Endothelial cell of umbilical vein (primary cell): ENCODE data around the gene UMPS. TPM values are rescaled to one million over a fixed set of nuclear protein-coding genes. Genes with fewer than 3 reads are reported as not detected.

Experiments
- BruUV-seq: library from RNA; stranded (reverse); fragments of 400-500 nt; replicated peaks from 2 replicates; lab custom pipeline; 2021; lab: Mats Ljungman, UMichigan
- CTCF ChIA-PET: fragments of 300-600, 350-600 bp; sonication (Branson Sonifier 250); formaldehyde crosslinking; loops from one replicate; lab custom pipeline; 2021; ENCODE audit warnings: antibody characterized with exemption, inconsistent platforms; lab: Charles Lee
- POLR2A ChIA-PET: fragments of 300-600, 350-600 bp; sonication (Branson Sonifier 250); formaldehyde crosslinking; loops from one replicate; lab custom pipeline; 2021; ENCODE audit warnings: antibody characterized with exemption, inconsistent platforms; lab: Charles Lee
- DNase-seq: peaks from one replicate; pipeline ENCODE4 v3.0.0-alpha.2; 2011; ENCODE audit warnings: low read depth, low spot score
- FAIRE-seq: peaks from 2 replicates; lab custom pipeline; 2011; peaks lifted over from hg19 to GRCh38; lab: Jason Lieb, UNC
- H2AFZ ChIP-seq: 2 replicates; pipeline ENCODE4 v1.6.0; 2012; ENCODE audit warnings: low read depth, low read length, control low read depth, inconsistent platforms
- H3K27ac ChIP-seq: 2 replicates; pipeline ENCODE4 v1.5.1; 2011; ENCODE audit warnings: low read depth, mild to moderate bottlenecking, control low read depth, low read length, moderate library complexity; ENCODE audit not compliant: insufficient read depth
- H3K27me3 ChIP-seq, 2 experiments: 2 replicates each; pipeline versions ENCODE4 v1.6.0 to v1.6.1; 2011; ENCODE audit warnings: low read length in 2 of 2, mixed read lengths in 1 of 2; ENCODE audit not compliant: control insufficient read depth in 2 of 2, insufficient read depth in 2 of 2
- H3K36me3 ChIP-seq, 2 experiments: 2 replicates in 1 of 2; 3 replicates in 1 of 2; pipeline ENCODE4 v1.5.1; 2011; ENCODE audit warnings: low read length in 2 of 2, mild to moderate bottlenecking in 1 of 2, moderate library complexity in 1 of 2; ENCODE audit not compliant: control insufficient read depth in 2 of 2, insufficient read depth in 2 of 2; ENCODE audit errors: extremely low read depth in 1 of 2
- H3K4me1 ChIP-seq: 3 replicates; pipeline ENCODE4 v1.5.1; 2011; ENCODE audit warnings: mild to moderate bottlenecking, low read length; ENCODE audit not compliant: control insufficient read depth, insufficient read depth; ENCODE audit errors: extremely low read depth
- H3K4me2 ChIP-seq: 2 replicates; pipeline ENCODE4 v1.6.1; 2011; ENCODE audit warnings: low read length, control low read depth, mixed read lengths; ENCODE audit not compliant: insufficient read depth
- H3K4me3 ChIP-seq, 3 experiments: fragments of 200-600 bp in 1 of 3; sonication (generic), shearing (Covaris generic) in 1 of 3; replicated peaks in 1 of 3; 2 replicates each; pipeline ENCODE4 v1.5.1; 2011 to 2016; ENCODE audit warnings: control low read depth in 3 of 3, low read length in 3 of 3, mild to moderate bottlenecking in 2 of 3, inconsistent platforms in 1 of 3, low read depth in 1 of 3, moderate library complexity in 1 of 3; ENCODE audit not compliant: insufficient read depth in 1 of 3
- H3K79me2 ChIP-seq: 2 replicates; pipeline ENCODE4 v1.6.0; 2012; ENCODE audit warnings: low read length, inconsistent platforms; ENCODE audit not compliant: control insufficient read depth, insufficient read depth
- H3K9ac ChIP-seq: replicated peaks from 2 replicates; pipeline ENCODE3; 2011; ENCODE audit warnings: low read length, control low read depth; ENCODE audit not compliant: insufficient read depth; ENCODE audit errors: extremely low read depth
- H3K9me1 ChIP-seq: replicated peaks from 3 replicates; pipeline ENCODE4 v1.6.0; 2011; ENCODE audit warnings: mild to moderate bottlenecking, low read length; ENCODE audit not compliant: control insufficient read depth, insufficient read depth; ENCODE audit errors: extremely low read depth
- H3K9me3 ChIP-seq: replicated peaks from 2 replicates; pipeline ENCODE4 v1.5.1; 2012; ENCODE audit warnings: low read length, inconsistent platforms; ENCODE audit not compliant: control insufficient read depth, insufficient read depth
- H4K20me1 ChIP-seq: replicated peaks from 2 replicates; pipeline ENCODE3; 2011; ENCODE audit warnings: mild to moderate bottlenecking, low read length; ENCODE audit not compliant: control insufficient read depth, insufficient read depth; ENCODE audit errors: extremely low read depth
- EZH2 ChIP-seq: IDR thresholded peaks from 2 replicates; pipeline ENCODE4 v1.6.1; 2012; ENCODE audit warnings: borderline replicate concordance, low read depth, mild to moderate bottlenecking, moderate library complexity, low read length, inconsistent platforms; ENCODE audit not compliant: severe bottlenecking
- FOS ChIP-seq: IDR thresholded peaks from 2 replicates; pipeline ENCODE4 v1.6.1; 2011; ENCODE audit warnings: mild to moderate bottlenecking, low read length, moderate library complexity, borderline replicate concordance; ENCODE audit not compliant: insufficient read depth
- GATA2 ChIP-seq: IDR thresholded peaks from 2 replicates; pipeline ENCODE4 v1.7.0; 2011; ENCODE audit warnings: low read depth, mild to moderate bottlenecking, moderate library complexity, mixed read lengths, low read length; ENCODE audit not compliant: insufficient read length, insufficient read depth
- JUN ChIP-seq: IDR thresholded peaks from 2 replicates; pipeline ENCODE4 v1.6.1; 2011; ENCODE audit warnings: borderline replicate concordance, low read depth; ENCODE audit not compliant: insufficient read length, insufficient read depth
- MYC ChIP-seq: IDR thresholded peaks from one replicate; pipeline ENCODE4 v1.6.1; 2011; ENCODE audit warnings: mild to moderate bottlenecking, low read depth, low read length
- POLR2A ChIP-seq: IDR thresholded peaks from 2 replicates; pipeline ENCODE4 v1.6.1; 2012; ENCODE audit warnings: low read depth, mild to moderate bottlenecking, control low read depth, low read length
- POLR2AphosphoS5 ChIP-seq: IDR thresholded peaks from 2 replicates; pipeline ENCODE4 v1.6.1; 2012; ENCODE audit warnings: low read depth, mild to moderate bottlenecking, control low read depth, low read length, moderate library complexity; ENCODE audit not compliant: insufficient read depth
- dilution Hi-C: fragments of 300-500 bp; cut with MboI; formaldehyde crosslinking; loops from one replicate; pipeline ENCODE4 v1.15.0; 2019; ENCODE audit warnings: low sequenced_read_pairs; ENCODE audit not compliant: extremely low pct_ligation_motif_present
- intact Hi-C: fragments of 100-400 bp; cut with micrococcal nuclease; formaldehyde crosslinking; loops from one replicate; pipeline ENCODE4 v1.10.0; 2022
- polyA plus RNA-seq, 4 experiments: library from polyadenylated mRNA; depleted of rRNA in 3 of 4; stranded (reverse) in 3 of 4; unstranded in 1 of 4; fragments of >200 nt; gene quantifications; 2 replicates each; pipeline versions ENCODE4 v1.2.1 to v1.2.3, GENCODE V29; 2011 to 2012; ENCODE audit warnings: missing spikeins in 1 of 4
- total RNA-seq: library from RNA; stranded (reverse); gene quantifications from 2 replicates; pipeline ENCODE4 v1.2.3, GENCODE V29; 2021
- TF ChIP-seq, protein P1 (sequence below), 2 donors: IDR thresholded peaks; 1 replicate in 1 of 2; 2 replicates in 1 of 2; pipeline ENCODE4 v1.5.1; 2011; ENCODE audit warnings: low read length in 2 of 2, mild to moderate bottlenecking in 2 of 2, moderate library complexity in 2 of 2, control low read depth in 1 of 2, inconsistent platforms in 1 of 2, low read depth in 1 of 2; ENCODE audit not compliant: insufficient read depth in 1 of 2; ENCODE audit errors: extremely low read depth in 1 of 2
- TF ChIP-seq, protein P2 (sequence below): IDR thresholded peaks from 2 replicates; pipeline ENCODE4 v1.6.1; 2011; ENCODE audit not compliant: insufficient read depth, insufficient read length

The UMPS gene
- total and polyA plus RNA-seq, 2 donors (not counting 3 experiments of a cell fraction or from before 2014, with no cell fraction given), result 38.6 to 50.2 TPM

DNA sequence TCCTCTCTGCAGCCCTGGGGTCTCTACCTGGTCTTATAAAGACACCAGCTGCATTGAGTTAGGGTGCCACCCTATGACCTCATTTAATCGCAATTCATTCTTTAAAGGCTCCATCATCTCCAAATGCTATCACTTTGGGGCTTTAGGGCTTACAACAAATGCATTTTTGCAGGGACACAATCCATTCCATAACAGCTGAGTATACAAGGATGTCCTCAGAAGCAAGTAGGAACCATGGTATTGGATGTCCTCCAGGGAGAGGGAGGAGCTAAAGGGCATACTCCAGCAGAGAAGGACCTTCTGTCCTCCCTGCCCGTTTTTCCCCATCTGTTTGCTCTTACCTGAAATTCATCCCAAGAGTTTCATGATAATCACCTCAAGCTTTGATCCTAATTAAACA lies 30.3 kb downstream of the UMPS start:
- CTCF ChIA-PET, result interaction anchor here (0.7 to 8.6 kb wide), 62 partner anchors 9 to 826 kb away, joined by 3 to 424 read pairs (median 6); partner anchors contain the start of genes ITGB5 and UMPS
- Histone ChIP-seq H3K27ac (no peak overlapping the region), H3K79me2 (no peaks in the 10 kb centered on the region), H2AFZ (no peak overlapping the region), H3K4me2 (no peak overlapping the region), H3K4me3 (no peak overlapping the region), H3K9me1 (no peaks in the 10 kb centered on the region), H3K4me1 (no peaks in the 10 kb centered on the region), H3K9me3 (no peaks in the 10 kb centered on the region), H3K36me3 (peaks cover 0 to 9% of the 10 kb centered on the region in 2 experiments), H3K27me3 (no peaks in the 10 kb centered on the region), H3K9ac (no peak overlapping the region), H4K20me1 (no peaks in the 10 kb centered on the region)
- no TSS peak for BruUV-seq
- FAIRE-seq, result no peak
- DNase-seq, result no peak
- dilution Hi-C loops, result loop anchor here (25.0 kb wide), 1 partner anchor 127 kb away; the partner anchor contains the start of gene ITGB5
- POLR2A ChIA-PET, result no interaction called here
- intact Hi-C loops, result loop anchor here (5.0 to 10.0 kb wide), 2 partner anchors 394 to 677 kb away; no protein-coding TSS in a partner anchor
- TF ChIP-seq EZH2, result no peak
- TF ChIP-seq JUN, result no peak
- no peak for TF ChIP-seq GATA2
- TF ChIP-seq MYC, result no peak
- TF ChIP-seq, protein P1, sequence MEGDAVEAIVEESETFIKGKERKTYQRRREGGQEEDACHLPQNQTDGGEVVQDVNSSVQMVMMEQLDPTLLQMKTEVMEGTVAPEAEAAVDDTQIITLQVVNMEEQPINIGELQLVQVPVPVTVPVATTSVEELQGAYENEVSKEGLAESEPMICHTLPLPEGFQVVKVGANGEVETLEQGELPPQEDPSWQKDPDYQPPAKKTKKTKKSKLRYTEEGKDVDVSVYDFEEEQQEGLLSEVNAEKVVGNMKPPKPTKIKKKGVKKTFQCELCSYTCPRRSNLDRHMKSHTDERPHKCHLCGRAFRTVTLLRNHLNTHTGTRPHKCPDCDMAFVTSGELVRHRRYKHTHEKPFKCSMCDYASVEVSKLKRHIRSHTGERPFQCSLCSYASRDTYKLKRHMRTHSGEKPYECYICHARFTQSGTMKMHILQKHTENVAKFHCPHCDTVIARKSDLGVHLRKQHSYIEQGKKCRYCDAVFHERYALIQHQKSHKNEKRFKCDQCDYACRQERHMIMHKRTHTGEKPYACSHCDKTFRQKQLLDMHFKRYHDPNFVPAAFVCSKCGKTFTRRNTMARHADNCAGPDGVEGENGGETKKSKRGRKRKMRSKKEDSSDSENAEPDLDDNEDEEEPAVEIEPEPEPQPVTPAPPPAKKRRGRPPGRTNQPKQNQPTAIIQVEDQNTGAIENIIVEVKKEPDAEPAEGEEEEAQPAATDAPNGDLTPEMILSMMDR (IDR thresholded peaks at IDR 0.05; ENCODE audit: extremely low read depth in 1 of 2, insufficient read depth in 1 of 2, low read depth in 1 of 2, low read length in 2 of 2), result no peak
- TF ChIP-seq POLR2A, result no peak
- no peak for TF ChIP-seq POLR2AphosphoS5
- TF ChIP-seq FOS, result no peak
- TF ChIP-seq, protein P2, sequence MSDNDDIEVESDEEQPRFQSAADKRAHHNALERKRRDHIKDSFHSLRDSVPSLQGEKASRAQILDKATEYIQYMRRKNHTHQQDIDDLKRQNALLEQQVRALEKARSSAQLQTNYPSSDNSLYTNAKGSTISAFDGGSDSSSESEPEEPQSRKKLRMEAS, result no peak
